Hepatocyte (in vitro differentiated cells): ENCODE results near the gene IMPDH2. TPM values are rescaled to one million over a fixed set of nuclear protein-coding genes. Genes with fewer than 3 reads are reported as not detected.
A peak's percentile ranks its signal among the peaks of the same experiment; 100 is the strongest.

ENCODE experiments used
- DNase-seq: peaks from one replicate; pipeline ENCODE4 v3.0.0-alpha.2; 2016; ENCODE audit warnings: low spot score
- H2AFZ ChIP-seq: fragments of 200-600 bp; sonication (generic); 2 replicates; pipeline ENCODE4 v1.6.0; 2016; ENCODE audit warnings: antibody characterized with exemption, mild to moderate bottlenecking
- H3K27ac ChIP-seq: fragments of 200-600 bp; sonication (generic); 2 replicates; pipeline ENCODE4 v1.5.1; 2016; ENCODE audit warnings: mild to moderate bottlenecking
- H3K27me3 ChIP-seq: fragments of 200-600 bp; sonication (generic); 2 replicates; pipeline ENCODE4 v1.6.1; 2016
- H3K36me3 ChIP-seq: fragments of 200-600 bp; sonication (generic); replicated peaks from 2 replicates; pipeline ENCODE4 v1.5.1; 2016; ENCODE audit warnings: low read depth; ENCODE audit not compliant: insufficient read depth
- H3K4me1 ChIP-seq: fragments of 200-600 bp; sonication (generic); 2 replicates; pipeline ENCODE4 v1.5.1; 2016; ENCODE audit warnings: mild to moderate bottlenecking, moderate library complexity; ENCODE audit not compliant: insufficient read depth
- H3K4me2 ChIP-seq: fragments of 200-600 bp; sonication (generic); 2 replicates; pipeline ENCODE4 v1.6.0; 2016
- H3K4me3 ChIP-seq: fragments of 200-600 bp; sonication (generic); 2 replicates; pipeline ENCODE4 v1.5.1; 2016; ENCODE audit warnings: mild to moderate bottlenecking
- H3K79me2 ChIP-seq: fragments of 200-600 bp; sonication (generic); 2 replicates; pipeline ENCODE4 v1.6.0; 2017; ENCODE audit warnings: mild to moderate bottlenecking
- H3K9me2 ChIP-seq: fragments of 200-600 bp; sonication (generic); replicated peaks from 2 replicates; pipeline ENCODE4 v1.6.0; 2017; ENCODE audit warnings: mild to moderate bottlenecking; ENCODE audit not compliant: insufficient read depth
- H3K9me3 ChIP-seq: fragments of 200-600 bp; sonication (generic); 2 replicates; pipeline ENCODE4 v1.5.1; 2016; ENCODE audit warnings: low read depth, mild to moderate bottlenecking
- H4K20me1 ChIP-seq: fragments of 200-600 bp; sonication (generic); 2 replicates; pipeline ENCODE4 v1.6.0; 2016; ENCODE audit warnings: mild to moderate bottlenecking; ENCODE audit not compliant: insufficient read depth, poor library complexity, severe bottlenecking
- CTCF ChIP-seq: fragments of 200-600 bp; sonication (generic); IDR thresholded peaks from 2 replicates; pipeline ENCODE4 v1.5.1; 2016; ENCODE audit warnings: antibody characterized with exemption, mild to moderate bottlenecking; ENCODE audit not compliant: poor library complexity
- EZH2 ChIP-seq: fragments of 200-600 bp; sonication (generic); IDR thresholded peaks from 2 replicates; pipeline ENCODE4 v1.6.1; 2016; ENCODE audit warnings: antibody characterized with exemption, mild to moderate bottlenecking, borderline replicate concordance
- EZH2phosphoT487 ChIP-seq: fragments of 200-600 bp; sonication (generic); IDR thresholded peaks from one replicate; pipeline ENCODE4 v1.6.1; 2018; ENCODE audit warnings: antibody characterized with exemption, mild to moderate bottlenecking, low read depth, moderate library complexity; ENCODE audit not compliant: unreplicated experiment, severe bottlenecking
- WGBS: methylation state at CpG from one replicate; pipeline ENCODE4 v1.1.6; 2016; ENCODE audit warnings: low lambda C conversion rate; ENCODE audit errors: missing lambda C conversion rate; 5-methylcytosine and 5-hydroxymethylcytosine counted together
- polyA plus RNA-seq: library from polyadenylated mRNA; unstranded; fragments of >200 nt; fragmentation: Nextera tagmentation; extraction: Ambion mirVana; gene quantifications from 2 replicates; pipeline ENCODE4 v1.2.1, GENCODE V29; 2016
- total RNA-seq: library from RNA; depleted of rRNA; stranded (reverse); fragments of >200 nt; gene quantifications from 2 replicates; pipeline ENCODE4 v1.2.3, GENCODE V29; 2014

IMPDH2 gene
- total and polyA plus RNA-seq, 2 experiments from 2014 or later: 115 to 180 TPM

- H3K4me1 ChIP-seq: peaks cover 13% of the 10 kb centered on the region
- WGBS: 11% methylated on average over 7 of the region's 7 CpGs
- peak overlapping the region; percentile 80 for H3K27ac ChIP-seq
- H2AFZ ChIP-seq: peak overlapping the region; percentile 38
- H3K27me3 ChIP-seq: no peaks in the 10 kb centered on the region
- H3K79me2 ChIP-seq: peaks cover 32% of the 10 kb centered on the region
- no peaks in the 10 kb centered on the region for H4K20me1 ChIP-seq
- no peaks in the 10 kb centered on the region for H3K9me2 ChIP-seq
- H3K4me3 ChIP-seq: no peak overlapping the region
- no peaks in the 10 kb centered on the region for H3K36me3 ChIP-seq
- no peak for TF ChIP-seq EZH2phosphoT487
- no peak for TF ChIP-seq EZH2
- no peak for TF ChIP-seq CTCF
- DNase-seq: no peak
- H3K9me3 ChIP-seq: no peaks in the 10 kb centered on the region
- H3K4me2 ChIP-seq: peak overlapping the region; percentile 95
Measured at GRCh38 chr3:49029563-49029884, 326 bp upstream of the IMPDH2 start.

GRCh38 chr3:49028298-49028672 lies 913 bp downstream of the IMPDH2 start:
- peaks cover 42% of the 10 kb centered on the region for H3K79me2 ChIP-seq
- peak overlapping the region; percentile 50 for H3K4me3 ChIP-seq
- H4K20me1 ChIP-seq: no peaks in the 10 kb centered on the region
- no peaks in the 10 kb centered on the region for H3K9me3 ChIP-seq
- peak overlapping the region; percentile 95 for H3K4me2 ChIP-seq
- peaks cover 15% of the 10 kb centered on the region for H3K4me1 ChIP-seq
- no peak for DNase-seq
- no peaks in the 10 kb centered on the region for H3K36me3 ChIP-seq
- H3K27ac ChIP-seq: peak overlapping the region; percentile 87
- H3K9me2 ChIP-seq: no peaks in the 10 kb centered on the region
- no peaks in the 10 kb centered on the region for H3K27me3 ChIP-seq
- TF ChIP-seq EZH2 (no peak), CTCF (no peak), EZH2phosphoT487 (no peak)
- 88% methylated on average over 4 of the region's 4 CpGs for WGBS
- H2AFZ ChIP-seq: no peak overlapping the region

- Histone ChIP-seq H2AFZ (no peak overlapping the region), H3K9me2 (no peaks in the 10 kb centered on the region), H3K4me1 (peaks cover 21% of the 10 kb centered on the region), H4K20me1 (no peaks in the 10 kb centered on the region), H3K27me3 (no peaks in the 10 kb centered on the region), H3K4me2 (peak overlapping the region; percentile 95), H3K4me3 (no peak overlapping the region), H3K79me2 (peaks cover 49% of the 10 kb centered on the region), H3K9me3 (no peaks in the 10 kb centered on the region), H3K27ac (peak overlapping the region; percentile 87), H3K36me3 (no peaks in the 10 kb centered on the region)
- 95% methylated on average over 9 of the region's 9 CpGs for WGBS
- TF ChIP-seq EZH2phosphoT487 (no peak), EZH2 (no peak), CTCF (no peak)
- DNase-seq: no peak
Measured at GRCh38 chr3:49027634-49028033, 1.6 kb downstream of the IMPDH2 start.

- no peak for DNase-seq
- no peak overlapping the region for H3K27ac ChIP-seq
- H3K4me2 ChIP-seq: no peak overlapping the region
- no peaks in the 10 kb centered on the region for H3K9me3 ChIP-seq
- TF ChIP-seq CTCF (no peak), EZH2phosphoT487 (no peak), EZH2 (no peak)
- peaks cover 21% of the 10 kb centered on the region for H3K4me1 ChIP-seq
- no peak overlapping the region for H2AFZ ChIP-seq
- WGBS: 97% methylated on average over 3 of the region's 3 CpGs
- H3K36me3 ChIP-seq: no peaks in the 10 kb centered on the region
- H3K79me2 ChIP-seq: peaks cover 54% of the 10 kb centered on the region
- H3K27me3 ChIP-seq: no peaks in the 10 kb centered on the region
- no peaks in the 10 kb centered on the region for H3K9me2 ChIP-seq
- H3K4me3 ChIP-seq: no peak overlapping the region
- no peaks in the 10 kb centered on the region for H4K20me1 ChIP-seq
Measured at GRCh38 chr3:49026536-49026935, 2.7 kb downstream of the IMPDH2 start.
